ENCODE data around the gene S100A8. TPM values are rescaled to one million over a fixed set of nuclear protein-coding genes. Genes with fewer than 3 reads are reported as not detected.
"Not testable (repeated sequence)": the region's sequence is repeated elsewhere in the genome, so short reads cannot be mapped to it uniquely, and the experiment has no call there.

Gene S100A8
- total RNA-seq, 1 donor from 2014 or later, result not detected

- not testable (repeated sequence) for H3K36me3 Mint-ChIP-seq; H3K9me3 Mint-ChIP-seq; H3K4me1 Mint-ChIP-seq; H3K27ac Mint-ChIP-seq; H3K4me3 Mint-ChIP-seq; DNase-seq (ENCODE audit: low spot score in 2 of 2, unreplicated experiment in 2 of 2)
- H3K27me3 Mint-ChIP-seq (ENCODE audit: low read depth), result peaks cover 41% of the 10 kb centered on the region
These were observed 15.1 kb upstream of the S100A8 start for GRCh38 chr1:153405825-153406599.

- Mint-ChIP-seq H3K4me3 (no peak overlapping the region), H3K27me3 (ENCODE audit: low read depth) (peaks cover 36% of the 10 kb centered on the region)
These were observed 13.9 kb upstream of the S100A8 start for GRCh38 chr1:153404768-153405167.

DNA sequence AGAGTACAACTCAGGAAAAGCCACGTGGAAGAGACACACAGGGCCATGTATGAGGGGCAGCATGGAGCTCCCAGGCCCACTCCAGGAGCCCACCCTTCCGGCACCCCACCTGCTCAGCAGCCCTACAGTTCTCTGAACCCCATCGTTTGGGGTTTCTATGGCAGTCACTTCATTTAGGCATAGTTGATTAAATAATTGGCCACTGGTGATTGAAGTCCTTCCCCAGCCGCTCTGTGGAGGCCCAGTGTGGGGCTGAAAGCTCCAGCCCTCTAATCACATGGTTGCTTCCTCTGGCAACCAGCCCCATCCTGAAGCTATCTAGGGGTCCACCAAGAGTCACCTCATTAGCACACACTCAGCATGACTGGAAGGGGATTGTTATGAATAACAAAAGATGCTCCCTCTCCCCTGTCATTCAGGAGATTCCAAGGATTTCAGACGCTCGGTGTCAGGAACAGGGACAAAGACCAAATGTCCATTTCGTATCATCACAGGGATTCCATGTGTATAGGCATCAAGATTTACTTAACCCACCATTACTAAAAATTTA, 13.3 kb upstream of the S100A8 start:
- no peak for DNase-seq (ENCODE audit: low spot score in 2 of 2, unreplicated experiment in 2 of 2)
- H3K27me3 Mint-ChIP-seq (ENCODE audit: low read depth), result peaks cover 35% of the 10 kb centered on the region
- H3K36me3 Mint-ChIP-seq, result no peaks in the 10 kb centered on the region
- no peaks in the 10 kb centered on the region for H3K9me3 Mint-ChIP-seq
- no peak overlapping the region for H3K27ac Mint-ChIP-seq
- TF ChIP-seq, protein P1, sequence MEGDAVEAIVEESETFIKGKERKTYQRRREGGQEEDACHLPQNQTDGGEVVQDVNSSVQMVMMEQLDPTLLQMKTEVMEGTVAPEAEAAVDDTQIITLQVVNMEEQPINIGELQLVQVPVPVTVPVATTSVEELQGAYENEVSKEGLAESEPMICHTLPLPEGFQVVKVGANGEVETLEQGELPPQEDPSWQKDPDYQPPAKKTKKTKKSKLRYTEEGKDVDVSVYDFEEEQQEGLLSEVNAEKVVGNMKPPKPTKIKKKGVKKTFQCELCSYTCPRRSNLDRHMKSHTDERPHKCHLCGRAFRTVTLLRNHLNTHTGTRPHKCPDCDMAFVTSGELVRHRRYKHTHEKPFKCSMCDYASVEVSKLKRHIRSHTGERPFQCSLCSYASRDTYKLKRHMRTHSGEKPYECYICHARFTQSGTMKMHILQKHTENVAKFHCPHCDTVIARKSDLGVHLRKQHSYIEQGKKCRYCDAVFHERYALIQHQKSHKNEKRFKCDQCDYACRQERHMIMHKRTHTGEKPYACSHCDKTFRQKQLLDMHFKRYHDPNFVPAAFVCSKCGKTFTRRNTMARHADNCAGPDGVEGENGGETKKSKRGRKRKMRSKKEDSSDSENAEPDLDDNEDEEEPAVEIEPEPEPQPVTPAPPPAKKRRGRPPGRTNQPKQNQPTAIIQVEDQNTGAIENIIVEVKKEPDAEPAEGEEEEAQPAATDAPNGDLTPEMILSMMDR (IDR thresholded peaks at IDR 0.05; ENCODE audit: unreplicated experiment), result no peak
- H3K4me1 Mint-ChIP-seq, result no peaks in the 10 kb centered on the region
- no peak overlapping the region for H3K4me3 Mint-ChIP-seq

More at GRCh38 chr1:153404768-153405167, 13.9 kb upstream of the S100A8 start:
- Mint-ChIP-seq H3K27ac (no peak overlapping the region), H3K9me3 (no peaks in the 10 kb centered on the region), H3K36me3 (no peaks in the 10 kb centered on the region), H3K4me1 (no peaks in the 10 kb centered on the region)
- TF ChIP-seq, protein P1 (IDR thresholded peaks at IDR 0.05; ENCODE audit: unreplicated experiment), result peak; percentile 64
- no peak for DNase-seq (ENCODE audit: low spot score in 2 of 2, unreplicated experiment in 2 of 2)

DNA sequence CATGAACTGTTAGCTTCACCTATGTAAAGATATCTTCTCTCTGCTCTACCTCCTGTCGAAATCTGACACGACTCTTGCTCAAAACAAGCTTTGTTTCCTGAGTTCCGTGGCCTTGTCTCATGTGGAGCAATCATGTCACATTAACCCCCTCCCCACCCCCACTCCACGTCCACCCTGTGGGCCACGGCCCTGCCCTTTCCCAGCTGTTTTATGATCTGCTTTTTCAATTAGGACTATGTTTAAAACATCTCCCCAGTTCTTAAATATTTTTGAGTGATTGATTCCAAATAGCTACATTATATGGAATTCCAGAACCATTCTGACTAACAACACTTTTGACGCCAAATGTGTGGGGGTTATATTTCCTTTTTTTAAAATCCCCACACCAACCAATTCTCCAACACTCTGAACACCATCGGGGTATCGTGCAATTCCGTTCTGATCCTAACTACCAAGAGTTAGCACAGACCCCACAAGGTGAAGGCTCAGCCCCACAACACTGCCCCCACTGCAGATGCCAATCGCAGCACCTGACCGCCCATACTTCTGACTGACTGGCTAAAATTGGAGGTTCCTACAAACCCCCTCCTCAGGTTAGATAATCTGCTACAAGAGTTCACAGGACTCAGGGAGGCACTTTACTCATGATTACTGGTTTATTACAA, 12.7 kb upstream of the S100A8 start:
- H3K36me3 Mint-ChIP-seq, result no peaks in the 10 kb centered on the region
- TF ChIP-seq, protein P1 (IDR thresholded peaks at IDR 0.05; ENCODE audit: unreplicated experiment), result no peak
- DNase-seq (ENCODE audit: low spot score in 2 of 2, unreplicated experiment in 2 of 2), result no peak
- no peaks in the 10 kb centered on the region for H3K9me3 Mint-ChIP-seq
- no peak overlapping the region for H3K27ac Mint-ChIP-seq
- no peak overlapping the region for H3K4me3 Mint-ChIP-seq
- H3K27me3 Mint-ChIP-seq (ENCODE audit: low read depth), result peaks cover 33% of the 10 kb centered on the region
- no peaks in the 10 kb centered on the region for H3K4me1 Mint-ChIP-seq

- Mint-ChIP-seq H3K27ac (no peak overlapping the region), H3K36me3 (no peaks in the 10 kb centered on the region)
- no peak for DNase-seq (ENCODE audit: low spot score in 2 of 2, unreplicated experiment in 2 of 2)
These were observed 11.4 kb upstream of the S100A8 start for GRCh38 chr1:153402226-153402625.

More at GRCh38 chr1:153402226-153402625, 11.4 kb upstream of the S100A8 start:
- Mint-ChIP-seq H3K4me3 (no peak overlapping the region), H3K27me3 (ENCODE audit: low read depth) (peaks cover 21% of the 10 kb centered on the region), H3K9me3 (no peaks in the 10 kb centered on the region), H3K4me1 (no peaks in the 10 kb centered on the region)
- TF ChIP-seq, protein P1 (IDR thresholded peaks at IDR 0.05; ENCODE audit: unreplicated experiment), result no peak
